IPS-18a (cell line): ENCODE measurements around the gene KNDC1.

Source experiments
- H3K27ac ChIP-seq: one replicate; pipeline ENCODE4 v1.5.1; 2013; ENCODE audit warnings: low read length
- H3K27me3 ChIP-seq: one replicate; pipeline ENCODE4 v1.6.1; 2013; ENCODE audit warnings: mild to moderate bottlenecking, low read length; ENCODE audit not compliant: control insufficient read depth, insufficient read depth
- H3K36me3 ChIP-seq: one replicate; pipeline ENCODE4 v1.6.1; 2013; ENCODE audit warnings: low read depth, low read length; ENCODE audit not compliant: control insufficient read depth
- H3K4me1 ChIP-seq: one replicate; pipeline ENCODE4 v1.6.1; 2013; ENCODE audit warnings: low read depth, low read length; ENCODE audit not compliant: control insufficient read depth
- H3K4me3 ChIP-seq: one replicate; pipeline ENCODE4 v1.5.1; 2013; ENCODE audit warnings: low read length
- H3K9ac ChIP-seq: one replicate; pipeline ENCODE4 v1.6.1; 2013; ENCODE audit warnings: mild to moderate bottlenecking, low read length, moderate library complexity
- H3K9me3 ChIP-seq: one replicate; pipeline ENCODE4 v1.6.1; 2013; ENCODE audit warnings: low read depth, low read length; ENCODE audit not compliant: control insufficient read depth

Gene KNDC1

GRCh38 chr10:133271521-133272300, 111.7 kb downstream of the KNDC1 start:
- Histone ChIP-seq H3K9ac (no peak overlapping the region), H3K36me3 (no peaks in the 10 kb centered on the region), H3K4me3 (no peak overlapping the region), H3K9me3 (no peaks in the 10 kb centered on the region), H3K4me1 (no peaks in the 10 kb centered on the region), H3K27ac (no peak overlapping the region), H3K27me3 (peaks cover 14% of the 10 kb centered on the region)

- no peaks in the 10 kb centered on the region for H3K36me3 ChIP-seq
- no peak overlapping the region for H3K27ac ChIP-seq
- peaks cover 14% of the 10 kb centered on the region for H3K27me3 ChIP-seq
- no peak overlapping the region for H3K4me3 ChIP-seq
- no peak overlapping the region for H3K9ac ChIP-seq
- H3K9me3 ChIP-seq: no peaks in the 10 kb centered on the region
- no peaks in the 10 kb centered on the region for H3K4me1 ChIP-seq
These were observed 112.4 kb downstream of the KNDC1 start for GRCh38 chr10:133272301-133272963.

DNA sequence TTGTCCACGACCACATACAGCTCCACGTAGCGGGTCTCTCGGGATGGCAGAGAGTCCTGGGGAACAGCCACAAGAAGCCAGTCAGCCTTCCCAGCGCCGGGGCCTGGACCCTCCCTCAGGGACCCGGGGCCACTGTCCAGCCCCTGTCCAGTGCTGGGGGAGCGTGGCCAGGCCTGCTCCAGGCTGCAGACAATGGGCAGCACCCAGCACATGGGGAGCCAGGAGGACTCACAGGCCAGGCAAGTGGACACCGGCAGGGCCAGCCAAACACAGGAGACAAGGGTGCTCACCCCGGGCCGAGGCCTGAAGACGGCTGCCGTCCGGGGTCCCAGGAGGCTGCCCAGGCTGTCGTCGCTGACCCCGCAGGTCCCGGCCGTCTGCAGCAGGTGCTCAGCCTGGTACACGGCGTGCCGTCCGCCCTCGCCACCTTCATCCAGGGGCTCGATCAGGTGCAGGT, 113.0 kb downstream of the KNDC1 start:
- H3K9me3 ChIP-seq: no peaks in the 10 kb centered on the region
- H3K9ac ChIP-seq: no peak overlapping the region
- no peak overlapping the region for H3K4me3 ChIP-seq
- no peak overlapping the region for H3K27ac ChIP-seq
- peaks cover 14% of the 10 kb centered on the region for H3K27me3 ChIP-seq
- H3K36me3 ChIP-seq: no peaks in the 10 kb centered on the region
- H3K4me1 ChIP-seq: no peaks in the 10 kb centered on the region

GRCh38 chr10:133273534-133274143, 113.6 kb downstream of the KNDC1 start:
- Histone ChIP-seq H3K4me3 (no peak overlapping the region), H3K9ac (no peak overlapping the region)

DNA sequence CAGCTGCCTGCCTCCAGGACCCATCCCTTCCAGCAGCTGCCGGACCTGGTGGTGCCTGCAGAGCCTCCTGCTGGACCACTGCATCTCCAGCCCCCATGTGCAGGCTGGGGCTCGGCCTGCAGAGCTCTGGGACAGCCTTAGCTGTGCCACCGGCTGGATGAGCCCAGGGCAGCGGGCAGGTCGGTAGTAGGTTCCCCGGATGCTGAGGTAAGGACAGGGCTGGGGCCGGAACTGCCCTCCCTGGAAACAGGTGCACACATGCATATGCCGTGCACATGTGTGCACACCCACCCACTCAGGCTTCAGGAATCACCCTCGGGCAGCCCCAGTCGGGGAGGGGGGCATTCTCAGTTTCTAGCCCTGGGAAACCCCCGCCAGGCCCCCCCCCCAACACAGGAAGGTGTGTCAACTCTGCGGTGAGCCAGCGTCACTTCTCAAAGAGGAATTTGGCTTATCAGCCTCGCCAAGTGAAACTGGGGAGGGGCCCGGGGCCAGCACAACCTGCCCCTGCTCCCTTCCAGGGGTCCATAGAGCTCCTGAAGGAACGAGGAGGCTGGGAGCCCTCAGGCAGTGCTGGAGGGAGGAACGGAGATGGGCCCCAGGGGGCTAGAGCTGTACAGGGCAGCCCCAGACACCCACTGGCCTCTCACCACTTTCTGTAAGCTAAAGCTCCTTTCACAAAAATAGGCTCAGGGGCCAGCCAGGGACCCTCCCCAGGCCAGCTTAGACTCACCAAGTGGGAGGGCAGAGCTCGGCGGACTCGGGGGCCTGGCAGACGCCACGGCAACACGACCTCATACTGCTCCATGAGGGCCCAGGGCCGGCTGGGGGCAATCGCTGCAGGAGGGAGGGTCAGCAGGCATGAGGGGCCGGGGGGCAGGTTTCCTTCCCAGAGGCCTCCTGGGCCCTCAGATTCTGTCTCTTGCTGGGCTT, 115.0 kb downstream of the KNDC1 start:
- no peak overlapping the region for H3K4me3 ChIP-seq
- H3K9me3 ChIP-seq: no peaks in the 10 kb centered on the region
- peaks cover 2% of the 10 kb centered on the region for H3K36me3 ChIP-seq
- H3K27ac ChIP-seq: no peak overlapping the region
- H3K9ac ChIP-seq: no peak overlapping the region
- peaks cover 14% of the 10 kb centered on the region for H3K27me3 ChIP-seq
- H3K4me1 ChIP-seq: no peaks in the 10 kb centered on the region

More at GRCh38 chr10:133273534-133274143, 113.6 kb downstream of the KNDC1 start:
- no peak overlapping the region for H3K27ac ChIP-seq
- peaks cover 14% of the 10 kb centered on the region for H3K27me3 ChIP-seq
- H3K36me3 ChIP-seq: no peaks in the 10 kb centered on the region
- no peaks in the 10 kb centered on the region for H3K4me1 ChIP-seq
- no peaks in the 10 kb centered on the region for H3K9me3 ChIP-seq

DNA sequence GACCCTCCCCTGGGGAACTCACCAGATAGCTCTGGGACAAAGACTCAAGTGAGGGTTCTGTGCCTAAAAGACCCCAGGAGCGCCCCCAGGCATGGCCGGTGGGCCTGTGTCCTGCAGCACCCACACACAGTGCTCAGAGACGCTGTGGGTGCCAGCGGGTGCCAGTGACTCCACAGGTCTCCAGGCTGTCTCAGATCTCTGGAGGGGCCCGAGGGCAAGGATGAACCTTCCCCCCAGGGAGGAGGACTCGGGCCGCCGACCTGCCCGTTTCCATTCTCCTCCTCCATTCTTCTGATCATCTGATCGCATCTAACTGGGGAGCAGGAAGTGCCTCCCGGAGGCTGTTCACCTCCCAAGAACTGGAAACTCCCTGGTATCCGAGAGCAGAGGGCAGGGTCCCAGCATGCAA, 115.7 kb downstream of the KNDC1 start:
- Histone ChIP-seq H3K27me3 (peaks cover 14% of the 10 kb centered on the region), H3K9me3 (no peaks in the 10 kb centered on the region), H3K36me3 (peaks cover 8% of the 10 kb centered on the region), H3K4me3 (peak overlapping the region; percentile 47), H3K27ac (no peak overlapping the region), H3K4me1 (no peaks in the 10 kb centered on the region), H3K9ac (no peak overlapping the region)
